Lung (tissue), 12 donors: ENCODE data around the gene SPTBN1. TPM values are rescaled to one million over a fixed set of nuclear protein-coding genes. Genes with fewer than 3 reads are reported as not detected.

Experiments used
- ATAC-seq: fragments of 200-7000 bp; cut with Tn5 transposase; one replicate; pipeline ENCODE4 v1.9.1; 2020; ENCODE audit warnings: moderate number of reproducible peaks; ENCODE audit not compliant: insufficient read depth, low FRiP score
- DNase-seq, 3 donors: peaks; one replicate each; pipeline ENCODE4 v3.0.0-alpha.2; 2013 to 2017
- H3K27ac ChIP-seq, 2 donors: one replicate each; pipeline ENCODE4 v1.5.1; 2013; ENCODE audit warnings: mild to moderate bottlenecking in 2 of 2, moderate library complexity in 2 of 2, control low read depth in 1 of 2, inconsistent platforms in 1 of 2, low read depth in 1 of 2, low read length in 1 of 2
- H3K27me3 ChIP-seq, 3 donors: one replicate each; pipeline ENCODE4 v1.5.1; 2013; ENCODE audit warnings: low read length in 2 of 3; ENCODE audit not compliant: control insufficient read depth in 3 of 3, insufficient read depth in 3 of 3
- H3K36me3 ChIP-seq, 4 donors: one replicate each; pipeline ENCODE4 v1.5.1; 2013; ENCODE audit warnings: low read length in 4 of 4, mild to moderate bottlenecking in 1 of 4, moderate library complexity in 1 of 4; ENCODE audit not compliant: control insufficient read depth in 4 of 4, insufficient read depth in 4 of 4
- H3K4me1 ChIP-seq, 5 donors: one replicate each; pipeline ENCODE4 v1.5.1; 2013; ENCODE audit warnings: low read length in 5 of 5, mild to moderate bottlenecking in 2 of 5, moderate library complexity in 1 of 5; ENCODE audit not compliant: control insufficient read depth in 5 of 5, insufficient read depth in 5 of 5
- H3K4me3 ChIP-seq: one replicate; pipeline ENCODE4 v1.5.1; 2013; ENCODE audit warnings: mild to moderate bottlenecking, control low read depth, moderate library complexity
- H3K9ac ChIP-seq, 2 donors: one replicate each; pipeline ENCODE4 v1.5.1; 2013; ENCODE audit warnings: low read length in 2 of 2, control low read depth in 1 of 2; ENCODE audit not compliant: insufficient read depth in 1 of 2
- H3K9me3 ChIP-seq, 4 donors: one replicate each; pipeline ENCODE4 v1.5.1; 2013; ENCODE audit warnings: low read length in 3 of 4, mild to moderate bottlenecking in 1 of 4, moderate library complexity in 1 of 4; ENCODE audit not compliant: control insufficient read depth in 4 of 4, insufficient read depth in 3 of 4
- CTCF ChIP-seq: IDR thresholded peaks from 2 replicates; pipeline ENCODE4 v1.5.1; 2012; ENCODE audit warnings: mild to moderate bottlenecking; ENCODE audit errors: control extremely low read depth, extremely low read depth
- WGBS, 2 donors: extraction: QIAGEN DNeasy Blood & Tissue Kit; methylation state at CpG; one replicate each; pipeline ENCODE4 v1.1.7; 2013; 5-methylcytosine and 5-hydroxymethylcytosine counted together
- polyA plus RNA-seq, 2 donors: library from polyadenylated mRNA; stranded (reverse); fragments of 200-250 nt; gene quantifications; one replicate each; pipeline ENCODE4 v1.2.1, GENCODE V29; 2013
- total RNA-seq, 2 donors: library from RNA; depleted of rRNA in 1 of 2; stranded (reverse); fragments of >200 nt in 1 of 2; gene quantifications; one replicate each; pipeline ENCODE4 v1.2.1, GENCODE V29; 2014 to 2021
- donor health status: control.
- donor health status: control.
- donor health status: Bipolar disorder and iron deficiency.
- donor health status: healthy.
- donor health status: DM: yes; HTN: yes; CAD: no.

The SPTBN1 gene
- total and polyA plus RNA-seq, 4 donors = 89.4 to 715 (median 275) TPM

- peaks cover 27 to 90% (median 68%) of the 10 kb centered on the region in 4 donors for H3K36me3 ChIP-seq
- H3K9me3 ChIP-seq = no peaks in the 10 kb centered on the region
- H3K4me1 ChIP-seq = peaks cover 15 to 54% (median 23%) of the 10 kb centered on the region in 5 donors
- H3K27ac ChIP-seq = peak overlapping the region in 1 of 2 donors; percentile 27
- no peaks in the 10 kb centered on the region for H3K27me3 ChIP-seq
- DNase-seq (no peak), ATAC-seq (no peak)
- no peak for TF ChIP-seq CTCF
- 95% methylated on average over 5 of the region's 5 CpGs for WGBS, 2 donors
- no peak overlapping the region for H3K4me3 ChIP-seq
- no peak overlapping the region for H3K9ac ChIP-seq
Observed at GRCh38 chr2:54628418-54628817, 172.3 kb downstream of the SPTBN1 start.

GRCh38 chr2:54628957-54629356, 172.8 kb downstream of the SPTBN1 start:
- Histone ChIP-seq H3K27me3 (no peaks in the 10 kb centered on the region), H3K27ac (no peak overlapping the region), H3K4me3 (no peak overlapping the region), H3K9me3 (no peaks in the 10 kb centered on the region), H3K36me3 (peaks cover 24 to 88% (median 66%) of the 10 kb centered on the region in 4 donors), H3K9ac (no peak overlapping the region), H3K4me1 (peaks cover 11 to 54% (median 27%) of the 10 kb centered on the region in 5 donors)
- ATAC-seq (no peak), DNase-seq (no peak)
- WGBS, 2 donors = 96 to 98% methylated on average over 30 of the region's 30 CpGs
- TF ChIP-seq CTCF = no peak

- no peak for ATAC-seq
- Histone ChIP-seq H3K4me3 (no peak overlapping the region), H3K9ac (no peak overlapping the region), H3K9me3 (no peaks in the 10 kb centered on the region), H3K4me1 (peaks cover 8 to 54% (median 26%) of the 10 kb centered on the region in 5 donors), H3K27ac (peak overlapping the region; percentile 31 to 76), H3K36me3 (peaks cover 24 to 89% (median 67%) of the 10 kb centered on the region in 4 donors), H3K27me3 (no peaks in the 10 kb centered on the region)
- no peak for TF ChIP-seq CTCF
- no peak for DNase-seq
- WGBS, 2 donors = 95% methylated on average over 20 of the region's 20 CpGs
Observed at GRCh38 chr2:54629390-54629789, 173.3 kb downstream of the SPTBN1 start.
